ENCODE data around the gene PRSS27.

Gene PRSS27

GRCh38 chr16:2719328-2720063 is 528 bp downstream of the PRSS27 start:
- Histone ChIP-seq H3K9me3 (ENCODE audit: insufficient read depth, low read depth, low read length) (no peaks in the 10 kb centered on the region), H3K4me1 (ENCODE audit: insufficient read depth, low read length) (no peaks in the 10 kb centered on the region), H3K9ac (ENCODE audit: low read depth, low read length) (no peak overlapping the region), H3K27me3 (ENCODE audit: insufficient read depth, low read length) (peaks cover 12% of the 10 kb centered on the region), H3K27ac (ENCODE audit: low read length) (no peak overlapping the region), H3K36me3 (ENCODE audit: insufficient read depth, low read depth, low read length) (no peaks in the 10 kb centered on the region), H3K4me3 (ENCODE audit: low read length) (no peak overlapping the region)

GRCh38 chr16:2717383-2718263 is 2.4 kb downstream of the PRSS27 start:
- no peaks in the 10 kb centered on the region for H3K4me1 ChIP-seq (ENCODE audit: insufficient read depth, low read length)
- no peaks in the 10 kb centered on the region for H3K9me3 ChIP-seq (ENCODE audit: insufficient read depth, low read depth, low read length)
- H3K9ac ChIP-seq (ENCODE audit: low read depth, low read length), result no peak overlapping the region
- no peaks in the 10 kb centered on the region for H3K36me3 ChIP-seq (ENCODE audit: insufficient read depth, low read depth, low read length)
- no peak overlapping the region for H3K27ac ChIP-seq (ENCODE audit: low read length)
- H3K27me3 ChIP-seq (ENCODE audit: insufficient read depth, low read length), result peaks cover 12% of the 10 kb centered on the region
- no peak overlapping the region for H3K4me3 ChIP-seq (ENCODE audit: low read length)

GRCh38 chr16:2716948-2717347 is 3.1 kb downstream of the PRSS27 start:
- Histone ChIP-seq H3K4me3 (ENCODE audit: low read length) (no peak overlapping the region), H3K27me3 (ENCODE audit: insufficient read depth, low read length) (peaks cover 12% of the 10 kb centered on the region), H3K4me1 (ENCODE audit: insufficient read depth, low read length) (no peaks in the 10 kb centered on the region), H3K36me3 (ENCODE audit: insufficient read depth, low read depth, low read length) (no peaks in the 10 kb centered on the region), H3K9me3 (ENCODE audit: insufficient read depth, low read depth, low read length) (no peaks in the 10 kb centered on the region), H3K27ac (ENCODE audit: low read length) (no peak overlapping the region), H3K9ac (ENCODE audit: low read depth, low read length) (no peak overlapping the region)

- Histone ChIP-seq H3K4me3 (ENCODE audit: low read length) (peak overlapping the region; percentile 33; the same call in 1 of the 2 replicates), H3K27me3 (ENCODE audit: insufficient read depth, low read length) (peaks cover 12% of the 10 kb centered on the region), H3K4me1 (ENCODE audit: insufficient read depth, low read length) (no peaks in the 10 kb centered on the region), H3K9ac (ENCODE audit: low read depth, low read length) (no peak overlapping the region), H3K9me3 (ENCODE audit: insufficient read depth, low read depth, low read length) (no peaks in the 10 kb centered on the region), H3K36me3 (ENCODE audit: insufficient read depth, low read depth, low read length) (no peaks in the 10 kb centered on the region), H3K27ac (ENCODE audit: low read length) (no peak overlapping the region)
Observed at GRCh38 chr16:2715966-2716885, 3.8 kb downstream of the PRSS27 start.

GRCh38 chr16:2715519-2715918 is 4.5 kb downstream of the PRSS27 start:
- no peak overlapping the region for H3K9ac ChIP-seq (ENCODE audit: low read depth, low read length)
- peaks cover 12% of the 10 kb centered on the region for H3K27me3 ChIP-seq (ENCODE audit: insufficient read depth, low read length)
- H3K9me3 ChIP-seq (ENCODE audit: insufficient read depth, low read depth, low read length), result no peaks in the 10 kb centered on the region
- no peaks in the 10 kb centered on the region for H3K36me3 ChIP-seq (ENCODE audit: insufficient read depth, low read depth, low read length)
- no peak overlapping the region for H3K27ac ChIP-seq (ENCODE audit: low read length)
- H3K4me1 ChIP-seq (ENCODE audit: insufficient read depth, low read length), result no peaks in the 10 kb centered on the region
- H3K4me3 ChIP-seq (ENCODE audit: low read length), result peak overlapping the region; percentile 33; the same call in 1 of the 2 replicates

- H3K4me3 ChIP-seq (ENCODE audit: low read length), result no peak overlapping the region
- H3K27me3 ChIP-seq (ENCODE audit: insufficient read depth, low read length), result peaks cover 12% of the 10 kb centered on the region
- no peak overlapping the region for H3K27ac ChIP-seq (ENCODE audit: low read length)
- no peaks in the 10 kb centered on the region for H3K4me1 ChIP-seq (ENCODE audit: insufficient read depth, low read length)
- no peaks in the 10 kb centered on the region for H3K36me3 ChIP-seq (ENCODE audit: insufficient read depth, low read depth, low read length)
- H3K9me3 ChIP-seq (ENCODE audit: insufficient read depth, low read depth, low read length), result no peaks in the 10 kb centered on the region
- no peak overlapping the region for H3K9ac ChIP-seq (ENCODE audit: low read depth, low read length)
Observed at GRCh38 chr16:2715064-2715463, 5.0 kb downstream of the PRSS27 start.

GRCh38 chr16:2713985-2714774 is 5.8 kb downstream of the PRSS27 start:
- H3K27ac ChIP-seq (ENCODE audit: low read length), result no peak overlapping the region
- no peaks in the 10 kb centered on the region for H3K4me1 ChIP-seq (ENCODE audit: insufficient read depth, low read length)
- no peaks in the 10 kb centered on the region for H3K36me3 ChIP-seq (ENCODE audit: insufficient read depth, low read depth, low read length)
- no peaks in the 10 kb centered on the region for H3K9me3 ChIP-seq (ENCODE audit: insufficient read depth, low read depth, low read length)
- no peak overlapping the region for H3K9ac ChIP-seq (ENCODE audit: low read depth, low read length)
- peaks cover 12% of the 10 kb centered on the region for H3K27me3 ChIP-seq (ENCODE audit: insufficient read depth, low read length)
- H3K4me3 ChIP-seq (ENCODE audit: low read length), result no peak overlapping the region

- Histone ChIP-seq H3K36me3 (ENCODE audit: insufficient read depth, low read depth, low read length) (no peaks in the 10 kb centered on the region), H3K9ac (ENCODE audit: low read depth, low read length) (no peak overlapping the region), H3K4me3 (ENCODE audit: low read length) (no peak overlapping the region), H3K27me3 (ENCODE audit: insufficient read depth, low read length) (peaks cover 12% of the 10 kb centered on the region), H3K27ac (ENCODE audit: low read length) (no peak overlapping the region), H3K9me3 (ENCODE audit: insufficient read depth, low read depth, low read length) (no peaks in the 10 kb centered on the region), H3K4me1 (ENCODE audit: insufficient read depth, low read length) (no peaks in the 10 kb centered on the region)
Observed at GRCh38 chr16:2713523-2713922, 6.5 kb downstream of the PRSS27 start.

- no peak overlapping the region for H3K4me3 ChIP-seq (ENCODE audit: low read length)
- H3K9me3 ChIP-seq (ENCODE audit: insufficient read depth, low read depth, low read length), result no peaks in the 10 kb centered on the region
- H3K4me1 ChIP-seq (ENCODE audit: insufficient read depth, low read length), result no peaks in the 10 kb centered on the region
- peaks cover 12% of the 10 kb centered on the region for H3K27me3 ChIP-seq (ENCODE audit: insufficient read depth, low read length)
- no peak overlapping the region for H3K27ac ChIP-seq (ENCODE audit: low read length)
- H3K9ac ChIP-seq (ENCODE audit: low read depth, low read length), result no peak overlapping the region
- peaks cover 9% of the 10 kb centered on the region; the same call in 1 of the 2 replicates for H3K36me3 ChIP-seq (ENCODE audit: insufficient read depth, low read depth, low read length)
Observed at GRCh38 chr16:2712546-2712945, 7.5 kb downstream of the PRSS27 start.

- peaks cover 12% of the 10 kb centered on the region for H3K27me3 ChIP-seq (ENCODE audit: insufficient read depth, low read length)
- no peak overlapping the region for H3K4me3 ChIP-seq (ENCODE audit: low read length)
- no peaks in the 10 kb centered on the region for H3K4me1 ChIP-seq (ENCODE audit: insufficient read depth, low read length)
- no peak overlapping the region for H3K27ac ChIP-seq (ENCODE audit: low read length)
- no peak overlapping the region for H3K9ac ChIP-seq (ENCODE audit: low read depth, low read length)
- H3K9me3 ChIP-seq (ENCODE audit: insufficient read depth, low read depth, low read length), result no peaks in the 10 kb centered on the region
- H3K36me3 ChIP-seq (ENCODE audit: insufficient read depth, low read depth, low read length), result peaks cover 14% of the 10 kb centered on the region; the same call in 1 of the 2 replicates
Observed at GRCh38 chr16:2712063-2712441, 8.0 kb downstream of the PRSS27 start.
